SU-DHL-6 (cell line): ENCODE results near the gene ZNF599.

Experiments used
- H2AFZ ChIP-seq: fragments of 200-600 bp; sonication (generic); 2 replicates; pipeline ENCODE4 v1.6.1; 2014; ENCODE audit warnings: low read depth, mild to moderate bottlenecking, moderate library complexity, mixed read lengths, antibody characterized with exemption, low read length; ENCODE audit not compliant: severe bottlenecking
- H3F3A ChIP-seq: fragments of 200-600 bp; shearing (Covaris generic); 2 replicates; pipeline ENCODE4 v1.6.0; 2016; ENCODE audit warnings: antibody characterized with exemption, mild to moderate bottlenecking; ENCODE audit not compliant: insufficient read depth
- H3K27ac ChIP-seq: fragments of 200-600 bp; sonication (generic); 2 replicates; pipeline ENCODE4 v1.5.1; 2016; ENCODE audit warnings: low read depth, mild to moderate bottlenecking, low read length, moderate library complexity, mixed read lengths
- H3K27me3 ChIP-seq: fragments of 200-600 bp; sonication (generic), shearing (Covaris generic); 2 replicates; pipeline ENCODE4 v1.6.0; 2014; ENCODE audit warnings: mild to moderate bottlenecking, low read length
- H3K36me3 ChIP-seq: fragments of 200-600 bp; sonication (generic); 2 replicates; pipeline ENCODE4 v1.6.1; 2014; ENCODE audit warnings: mild to moderate bottlenecking, low read length, mixed read lengths
- H3K4me2 ChIP-seq: fragments of 300-600, 200-600 bp; shearing (Covaris generic), sonication (generic); 2 replicates; pipeline ENCODE4 v1.6.0; 2014; ENCODE audit warnings: low read length, low read depth, mild to moderate bottlenecking; ENCODE audit not compliant: poor library complexity, severe bottlenecking
- H3K4me3 ChIP-seq: fragments of 200-600 bp; sonication (generic); 2 replicates; pipeline ENCODE4 v1.5.1; 2014; ENCODE audit warnings: antibody characterized with exemption, low read length, mild to moderate bottlenecking, mixed read lengths; ENCODE audit not compliant: insufficient read depth, poor library complexity, severe bottlenecking
- H3K79me2 ChIP-seq: fragments of 200-600 bp; sonication (generic); 2 replicates; pipeline ENCODE4 v1.6.1; 2014; ENCODE audit warnings: mild to moderate bottlenecking, low read length, moderate library complexity; ENCODE audit not compliant: insufficient read depth
- H3K9ac ChIP-seq: fragments of 200-600 bp; sonication (generic); 2 replicates; pipeline ENCODE4 v1.7.0; 2014; ENCODE audit warnings: mild to moderate bottlenecking, low read length
- H3K9me2 ChIP-seq: fragments of 200-600 bp; sonication (generic); replicated peaks from 2 replicates; pipeline ENCODE4 v1.6.1; 2014; ENCODE audit warnings: low read length; ENCODE audit not compliant: insufficient read depth
- H3K9me3 ChIP-seq: fragments of 200-600 bp; sonication (generic); 2 replicates; pipeline ENCODE4 v1.6.1; 2014; ENCODE audit warnings: low read length, mixed read lengths; ENCODE audit not compliant: insufficient read depth
- H4K20me1 ChIP-seq: fragments of 200-600 bp; sonication (generic); 2 replicates; pipeline ENCODE4 v1.6.1; 2014; ENCODE audit warnings: low read depth, mild to moderate bottlenecking, antibody characterized with exemption, low read length, moderate library complexity, mixed read lengths
- EZH2phosphoT487 ChIP-seq: fragments of 200-600 bp; sonication (generic), shearing (Covaris generic); conservative IDR thresholded peaks from 2 replicates; pipeline ENCODE4 v1.6.1; 2018; ENCODE audit warnings: mild to moderate bottlenecking, antibody characterized with exemption, low read length, moderate library complexity, mixed read lengths
- TF ChIP-seq, protein P1 (sequence below): fragments of 200-600 bp; sonication (generic); IDR thresholded peaks from one replicate; pipeline ENCODE4 v1.5.1; 2017; ENCODE audit warnings: antibody characterized with exemption, mild to moderate bottlenecking, low read length, moderate library complexity; ENCODE audit not compliant: insufficient read depth, poor library complexity, severe bottlenecking

ZNF599 gene

DNA sequence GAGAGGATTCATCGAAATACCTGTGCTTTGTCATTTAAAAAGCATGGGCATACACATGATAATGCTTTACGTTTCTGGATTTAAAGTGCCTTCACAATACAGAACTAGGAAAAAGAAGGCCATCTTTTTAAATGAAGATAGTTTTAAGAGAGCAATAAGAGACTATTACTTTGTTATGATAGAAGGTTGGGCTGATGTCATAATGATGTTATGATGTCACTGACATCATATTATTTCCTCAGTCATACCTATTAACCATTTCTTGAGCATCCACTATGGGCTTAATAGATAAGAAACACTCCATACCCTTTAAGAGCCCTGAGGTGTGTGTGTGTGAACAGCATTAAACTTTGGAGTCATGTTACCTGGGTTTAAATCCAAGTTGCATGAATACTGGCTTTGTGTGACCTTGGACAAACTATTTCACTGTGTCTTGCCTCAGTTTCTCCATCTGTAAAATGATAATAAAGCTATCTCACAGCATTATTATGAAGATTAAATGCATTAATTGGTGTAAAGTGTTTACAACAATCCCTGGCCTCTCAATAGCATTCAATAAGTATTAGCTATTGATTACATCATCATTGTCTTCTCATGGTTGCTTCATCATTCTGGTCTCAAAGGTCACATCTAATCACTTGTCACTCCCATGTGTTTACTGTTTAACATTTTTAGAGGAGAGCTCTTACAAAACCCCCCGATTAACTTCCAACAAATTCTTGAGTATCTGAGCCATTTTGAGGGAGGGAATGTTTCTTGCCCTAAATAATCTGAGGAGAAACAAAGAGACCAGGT, 27.9 kb downstream of the ZNF599 start:
- Histone ChIP-seq H3F3A (no peaks in the 10 kb centered on the region), H3K79me2 (no peaks in the 10 kb centered on the region), H3K36me3 (peaks cover 7% of the 10 kb centered on the region), H3K9me2 (no peaks in the 10 kb centered on the region), H3K9ac (no peak overlapping the region), H3K4me2 (no peak overlapping the region), H3K27me3 (no peaks in the 10 kb centered on the region), H3K9me3 (no peaks in the 10 kb centered on the region; the same call in 1 of the 2 replicates), H4K20me1 (no peaks in the 10 kb centered on the region), H3K27ac (no peak overlapping the region), H3K4me3 (no peak overlapping the region), H2AFZ (no peak overlapping the region)
- TF ChIP-seq EZH2phosphoT487, result no peak
- TF ChIP-seq, protein P1, sequence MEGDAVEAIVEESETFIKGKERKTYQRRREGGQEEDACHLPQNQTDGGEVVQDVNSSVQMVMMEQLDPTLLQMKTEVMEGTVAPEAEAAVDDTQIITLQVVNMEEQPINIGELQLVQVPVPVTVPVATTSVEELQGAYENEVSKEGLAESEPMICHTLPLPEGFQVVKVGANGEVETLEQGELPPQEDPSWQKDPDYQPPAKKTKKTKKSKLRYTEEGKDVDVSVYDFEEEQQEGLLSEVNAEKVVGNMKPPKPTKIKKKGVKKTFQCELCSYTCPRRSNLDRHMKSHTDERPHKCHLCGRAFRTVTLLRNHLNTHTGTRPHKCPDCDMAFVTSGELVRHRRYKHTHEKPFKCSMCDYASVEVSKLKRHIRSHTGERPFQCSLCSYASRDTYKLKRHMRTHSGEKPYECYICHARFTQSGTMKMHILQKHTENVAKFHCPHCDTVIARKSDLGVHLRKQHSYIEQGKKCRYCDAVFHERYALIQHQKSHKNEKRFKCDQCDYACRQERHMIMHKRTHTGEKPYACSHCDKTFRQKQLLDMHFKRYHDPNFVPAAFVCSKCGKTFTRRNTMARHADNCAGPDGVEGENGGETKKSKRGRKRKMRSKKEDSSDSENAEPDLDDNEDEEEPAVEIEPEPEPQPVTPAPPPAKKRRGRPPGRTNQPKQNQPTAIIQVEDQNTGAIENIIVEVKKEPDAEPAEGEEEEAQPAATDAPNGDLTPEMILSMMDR, result no peak

GRCh38 chr19:34734537-34735103, 38.4 kb downstream of the ZNF599 start:
- H3K4me3 ChIP-seq, result peak overlapping the region; percentile 67
- H3K9me3 ChIP-seq, result no peaks in the 10 kb centered on the region
- no peaks in the 10 kb centered on the region for H3F3A ChIP-seq
- H3K27me3 ChIP-seq, result no peaks in the 10 kb centered on the region
- no peak for TF ChIP-seq EZH2phosphoT487
- H3K9me2 ChIP-seq, result no peaks in the 10 kb centered on the region
- peak overlapping the region; percentile 69; the same call in 1 of the 2 replicates for H3K27ac ChIP-seq
- peak overlapping the region; percentile 96 for H2AFZ ChIP-seq
- H3K9ac ChIP-seq, result peak overlapping the region; percentile 83
- H3K4me2 ChIP-seq, result peak overlapping the region; percentile 74
- peaks cover 4% of the 10 kb centered on the region; the same call in 1 of the 2 replicates for H3K36me3 ChIP-seq
- no peaks in the 10 kb centered on the region for H4K20me1 ChIP-seq
- H3K79me2 ChIP-seq, result no peaks in the 10 kb centered on the region

- peak within 1 kb of the TSS; percentile 74 for H3K4me2 ChIP-seq
- H3F3A ChIP-seq, result no peaks in the 10 kb centered on the region
- peak within 1 kb of the TSS; percentile 67 for H3K4me3 ChIP-seq
- TF ChIP-seq, protein P1, result no peak
- TF ChIP-seq EZH2phosphoT487, result no peak
- H3K36me3 ChIP-seq, result peaks cover 3% of the 10 kb centered on the region; the same call in 1 of the 2 replicates
- H3K9me2 ChIP-seq, result no peaks in the 10 kb centered on the region
- H3K27ac ChIP-seq, result peak within 1 kb of the TSS; percentile 69
- H3K79me2 ChIP-seq, result no peaks in the 10 kb centered on the region
- H4K20me1 ChIP-seq, result no peaks in the 10 kb centered on the region
- peak within 1 kb of the TSS; percentile 83 for H3K9ac ChIP-seq
- H2AFZ ChIP-seq, result peak within 1 kb of the TSS; percentile 96
- H3K9me3 ChIP-seq, result no peaks in the 10 kb centered on the region
- H3K27me3 ChIP-seq, result no peaks in the 10 kb centered on the region
Measured at GRCh38 chr19:34733746-34734536, 39.1 kb downstream of the ZNF599 start, which contains the start of gene ZNF181. ZNF181 (plus strand) TSS chr19:34734243; CDS start chr19:34735038, 795 bp downstream.
